WTC11 (cell line): Measurements from ENCODE around the gene SPAG4. TPM values are rescaled to one million over a fixed set of nuclear protein-coding genes. Genes with fewer than 3 reads are reported as not detected.

Source experiments
- ATAC-seq: fragments of 200-7000 bp; cut with Tn5 transposase; 2 replicates; pipeline ENCODE4 v1.10.0; 2021; ENCODE audit warnings: mild to moderate bottlenecking, moderate library complexity
- CTCF ChIA-PET: fragments of 300-600 bp; sonication (Branson Sonifier 250); formaldehyde crosslinking; loops from one replicate; lab custom pipeline; 2021; ENCODE audit warnings: antibody characterized with exemption; lab: Charles Lee
- POLR2A ChIA-PET: fragments of 350-600 bp; sonication (Branson Sonifier 250); formaldehyde crosslinking; loops from one replicate; lab custom pipeline; 2021; ENCODE audit warnings: antibody characterized with exemption; lab: Charles Lee
- DNase-seq: peaks from one replicate; pipeline ENCODE4 v3.0.0; 2021; ENCODE audit warnings: low spot score
- H3K27ac Mint-ChIP-seq: 2 replicates; pipeline ENCODE4 v1.8.0; 2021; ENCODE audit warnings: mixed read lengths
- H3K27me3 Mint-ChIP-seq: 2 replicates; pipeline ENCODE4 v1.8.0; 2021; ENCODE audit warnings: low read depth, mild to moderate bottlenecking, moderate library complexity, mixed read lengths
- H3K36me3 Mint-ChIP-seq: 2 replicates; pipeline ENCODE4 v1.8.0; 2021; ENCODE audit warnings: mixed read lengths
- H3K4me1 Mint-ChIP-seq: 2 replicates; pipeline ENCODE4 v1.8.0; 2022; ENCODE audit warnings: mixed read lengths
- H3K4me3 Mint-ChIP-seq: 2 replicates; pipeline ENCODE4 v1.8.0; 2021; ENCODE audit warnings: mild to moderate bottlenecking, moderate library complexity, mixed read lengths
- H3K9me3 Mint-ChIP-seq: 2 replicates; pipeline ENCODE4 v1.8.0; 2021; ENCODE audit warnings: mixed read lengths
- ATF1 ChIP-seq: sonication (generic); formaldehyde crosslinking; IDR thresholded peaks from 2 replicates; pipeline ENCODE4 v1.8.1; 2023; ENCODE audit warnings: mild to moderate bottlenecking, moderate library complexity, missing genetic modification reagents
- ATF6 ChIP-seq: sonication (generic); formaldehyde crosslinking; IDR thresholded peaks from 2 replicates; pipeline ENCODE4 v1.8.1; 2023; ENCODE audit warnings: mild to moderate bottlenecking, missing genetic modification reagents
- CBFB ChIP-seq: sonication (generic); formaldehyde crosslinking; IDR thresholded peaks from 2 replicates; pipeline ENCODE4 v1.8.1; 2022; ENCODE audit warnings: mild to moderate bottlenecking, low read depth, missing genetic modification reagents
- CTCF ChIP-seq: fragments of 200-600 bp; IDR thresholded peaks from 2 replicates; pipeline ENCODE4 v1.8.0; 2022; ENCODE audit warnings: antibody characterized with exemption
- EMX1 ChIP-seq: fragments of 250-450 bp; sonication (Bioruptor Pico); IDR thresholded peaks from 2 replicates; pipeline ENCODE4 v1.8.0; 2021; ENCODE audit warnings: mild to moderate bottlenecking
- FOXP4 ChIP-seq: sonication (generic); formaldehyde crosslinking; IDR thresholded peaks from 2 replicates; pipeline ENCODE4 v1.8.0; 2022; ENCODE audit warnings: mild to moderate bottlenecking, missing genetic modification reagents
- GABPB1 ChIP-seq: sonication (generic); formaldehyde crosslinking; IDR thresholded peaks from 2 replicates; pipeline ENCODE4 v1.8.1; 2023; ENCODE audit warnings: mild to moderate bottlenecking, missing genetic modification reagents
- JAZF1 ChIP-seq: fragments of 250-450 bp; sonication (Bioruptor Pico); IDR thresholded peaks from 2 replicates; pipeline ENCODE4 v1.9.0; 2021; ENCODE audit warnings: moderate library complexity, mild to moderate bottlenecking, inconsistent platforms
- JUN ChIP-seq: sonication (generic); formaldehyde crosslinking; IDR thresholded peaks from 2 replicates; pipeline ENCODE4 v1.8.0; 2023; ENCODE audit warnings: mild to moderate bottlenecking, missing genetic modification reagents
- KAT7 ChIP-seq: sonication (generic); formaldehyde crosslinking; IDR thresholded peaks from 2 replicates; pipeline ENCODE4 v1.8.1; 2023; ENCODE audit warnings: missing genetic modification reagents, mild to moderate bottlenecking, borderline replicate concordance
- MAX ChIP-seq: sonication (generic); formaldehyde crosslinking; IDR thresholded peaks from 2 replicates; pipeline ENCODE4 v1.8.0; 2022; ENCODE audit warnings: mild to moderate bottlenecking, missing genetic modification reagents
- MYBL2 ChIP-seq: sonication (generic); formaldehyde crosslinking; IDR thresholded peaks from 2 replicates; pipeline ENCODE4 v1.8.1; 2023; ENCODE audit warnings: mild to moderate bottlenecking, moderate library complexity, missing genetic modification reagents
- NFATC4 ChIP-seq: fragments of 250-450 bp; sonication (Bioruptor Pico); IDR thresholded peaks from 2 replicates; pipeline ENCODE4 v1.9.0; 2021; ENCODE audit warnings: mild to moderate bottlenecking
- NR2C2 ChIP-seq: sonication (generic); formaldehyde crosslinking; IDR thresholded peaks from 2 replicates; pipeline ENCODE4 v1.8.0; 2022; ENCODE audit warnings: mild to moderate bottlenecking, missing genetic modification reagents
- PRRX2 ChIP-seq: fragments of 250-450 bp; sonication (Bioruptor Pico); IDR thresholded peaks from 2 replicates; pipeline ENCODE4 v1.8.0; 2021; ENCODE audit warnings: mild to moderate bottlenecking
- RORB ChIP-seq: fragments of 250-450 bp; sonication (Bioruptor Pico); IDR thresholded peaks from 2 replicates; pipeline ENCODE4 v1.9.0; 2021; ENCODE audit warnings: mild to moderate bottlenecking
- SP1 ChIP-seq: sonication (generic); formaldehyde crosslinking; conservative IDR thresholded peaks from 2 replicates; pipeline ENCODE4 v1.8.1; 2022; ENCODE audit warnings: missing genetic modification reagents
- TEAD1 ChIP-seq: sonication (generic); formaldehyde crosslinking; IDR thresholded peaks from 2 replicates; pipeline ENCODE4 v1.8.0; 2022; ENCODE audit warnings: mild to moderate bottlenecking, missing genetic modification reagents
- TEAD4 ChIP-seq: sonication (generic); formaldehyde crosslinking; IDR thresholded peaks from 2 replicates; pipeline ENCODE4 v1.8.0; 2022; ENCODE audit warnings: mild to moderate bottlenecking, missing genetic modification reagents
- TP53 ChIP-seq: sonication (generic); formaldehyde crosslinking; IDR thresholded peaks from 2 replicates; pipeline ENCODE4 v1.8.1; 2023; ENCODE audit warnings: mild to moderate bottlenecking, missing genetic modification reagents
- ZBTB21 ChIP-seq: sonication (generic); formaldehyde crosslinking; IDR thresholded peaks from 2 replicates; pipeline ENCODE4 v1.8.1; 2023; ENCODE audit warnings: mild to moderate bottlenecking, missing genetic modification reagents, borderline replicate concordance
- ZNF263 ChIP-seq: sonication (generic); formaldehyde crosslinking; IDR thresholded peaks from 2 replicates; pipeline ENCODE4 v1.8.1; 2022; ENCODE audit warnings: low read depth, mild to moderate bottlenecking, moderate library complexity, missing genetic modification reagents
- ZNF317 ChIP-seq: sonication (generic); formaldehyde crosslinking; IDR thresholded peaks from 2 replicates; pipeline ENCODE4 v1.8.1; 2023; ENCODE audit warnings: low read depth, mild to moderate bottlenecking, moderate library complexity, missing genetic modification reagents, borderline replicate concordance
- ZNF396 ChIP-seq: fragments of 250-450 bp; sonication (Bioruptor Pico); IDR thresholded peaks from 2 replicates; pipeline ENCODE4 v1.8.0; 2021; ENCODE audit warnings: mild to moderate bottlenecking, moderate library complexity, borderline replicate concordance
- ZNF423 ChIP-seq: fragments of 250-450 bp; sonication (Bioruptor Pico); IDR thresholded peaks from 2 replicates; pipeline ENCODE4 v2.1.2; 2022; ENCODE audit warnings: mild to moderate bottlenecking, moderate library complexity
- ZNF671 ChIP-seq: fragments of 250-450 bp; sonication (Bioruptor Pico); IDR thresholded peaks from 2 replicates; pipeline ENCODE4 v1.8.0; 2021; ENCODE audit warnings: mild to moderate bottlenecking
- total RNA-seq: library from RNA; stranded (reverse); gene quantifications from 3 replicates; pipeline ENCODE4 v1.2.3, GENCODE V29; 2021
- TF ChIP-seq, protein P1 (sequence below): sonication (generic); formaldehyde crosslinking; IDR thresholded peaks from 2 replicates; pipeline ENCODE4 v1.8.0; 2022; ENCODE audit warnings: mild to moderate bottlenecking, missing genetic modification reagents
- TF ChIP-seq, protein P2 (sequence below): sonication (generic); formaldehyde crosslinking; IDR thresholded peaks from 2 replicates; pipeline ENCODE4 v1.8.0; 2023; ENCODE audit warnings: mild to moderate bottlenecking, missing genetic modification reagents

The SPAG4 gene
- total RNA-seq, 1 experiment from 2014 or later: 3.5 TPM

DNA sequence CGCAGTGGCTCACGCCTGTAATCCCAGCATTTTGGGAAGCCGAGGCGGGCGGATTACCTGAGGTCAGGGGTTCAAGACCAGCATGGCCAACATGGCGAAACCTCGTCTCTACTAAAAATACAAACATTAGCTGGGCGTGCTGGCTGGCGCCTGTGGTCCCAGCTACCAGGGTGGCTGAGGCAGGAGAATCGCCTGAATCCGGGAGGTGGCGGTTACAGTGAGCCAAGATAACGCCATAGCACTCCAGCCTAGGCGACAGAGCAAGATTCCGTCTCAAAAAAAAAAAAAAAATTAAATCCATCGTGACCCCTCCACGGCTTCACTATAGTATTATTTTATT, 50.3 kb downstream of the SPAG4 start:
- POLR2A ChIA-PET: interaction anchor here (1.0 kb wide), 1 partner anchor 47 kb away, joined by 4 read pairs; no protein-coding TSS in a partner anchor
- ATAC-seq: no peak
- no peak for DNase-seq
- TF ChIP-seq TEAD1: no peak
- no peak for TF ChIP-seq RORB (CRISPR knock-in tag)
- no peak for TF ChIP-seq TEAD4 (CRISPR knock-in tag)
- TF ChIP-seq MYBL2: no peak
- no peak for TF ChIP-seq MAX (CRISPR knock-in tag)
- TF ChIP-seq ZNF263 (CRISPR knock-in tag): no peak
- no peak for TF ChIP-seq JAZF1 (CRISPR knock-in tag)
- TF ChIP-seq ZNF671: no peak
- no peak for TF ChIP-seq ZNF317 (CRISPR knock-in tag)
- no peak for TF ChIP-seq ZNF423 (CRISPR knock-in tag)
- TF ChIP-seq FOXP4 (CRISPR knock-in tag): no peak
- TF ChIP-seq, protein P1, sequence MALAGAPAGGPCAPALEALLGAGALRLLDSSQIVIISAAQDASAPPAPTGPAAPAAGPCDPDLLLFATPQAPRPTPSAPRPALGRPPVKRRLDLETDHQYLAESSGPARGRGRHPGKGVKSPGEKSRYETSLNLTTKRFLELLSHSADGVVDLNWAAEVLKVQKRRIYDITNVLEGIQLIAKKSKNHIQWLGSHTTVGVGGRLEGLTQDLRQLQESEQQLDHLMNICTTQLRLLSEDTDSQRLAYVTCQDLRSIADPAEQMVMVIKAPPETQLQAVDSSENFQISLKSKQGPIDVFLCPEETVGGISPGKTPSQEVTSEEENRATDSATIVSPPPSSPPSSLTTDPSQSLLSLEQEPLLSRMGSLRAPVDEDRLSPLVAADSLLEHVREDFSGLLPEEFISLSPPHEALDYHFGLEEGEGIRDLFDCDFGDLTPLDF (CRISPR knock-in tag): no peak
- TF ChIP-seq KAT7 (CRISPR knock-in tag): no peak
- no peak for TF ChIP-seq JUN (CRISPR knock-in tag)
- no peak for TF ChIP-seq ATF6 (CRISPR knock-in tag)
- no peak for TF ChIP-seq ATF1
- no peak for TF ChIP-seq NFATC4 (CRISPR knock-in tag)
- no peak for TF ChIP-seq ZNF396
- no peak for TF ChIP-seq NR2C2 (CRISPR knock-in tag)
- TF ChIP-seq ZBTB21 (CRISPR knock-in tag): no peak
- TF ChIP-seq, all 79 proteins: peak for 0
- Mint-ChIP-seq H3K4me3 (no peak overlapping the region), H3K27me3 (no peaks in the 10 kb centered on the region), H3K27ac (no peak overlapping the region), H3K9me3 (no peaks in the 10 kb centered on the region), H3K36me3 (peaks cover 15% of the 10 kb centered on the region), H3K4me1 (peaks cover 28% of the 10 kb centered on the region)
- CTCF ChIA-PET: interaction anchor here (1.1 to 1.7 kb wide), 2 partner anchors 47 to 76 kb away, joined by 3 to 9 read pairs; partner anchors contain the start of gene RBM39

DNA sequence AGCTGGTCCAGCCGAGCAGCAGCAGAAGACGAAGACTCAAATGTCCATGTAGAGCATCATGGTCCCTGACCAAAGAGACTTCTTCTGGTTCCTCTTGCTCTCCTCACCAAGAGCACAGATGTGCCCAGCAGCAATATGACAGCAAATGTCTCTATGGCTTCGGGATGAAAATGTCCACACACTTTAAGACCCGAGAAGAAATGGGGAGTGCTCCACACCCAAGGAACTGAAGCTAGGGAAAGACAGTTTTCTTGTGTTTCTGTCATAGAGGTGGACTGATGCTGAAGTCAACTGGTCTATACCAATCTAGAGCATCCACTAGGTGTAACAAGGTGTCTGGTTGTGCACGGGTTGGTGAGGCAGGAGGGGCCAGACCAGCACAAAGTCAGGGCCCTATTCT, 53.6 kb downstream of the SPAG4 start:
- H3K27me3 Mint-ChIP-seq: no peaks in the 10 kb centered on the region
- ChIA-PET POLR2A (no interaction called here), CTCF (no interaction called here)
- H3K27ac Mint-ChIP-seq: no peak overlapping the region
- ATAC-seq (no peak), DNase-seq (no peak)
- peaks cover 30% of the 10 kb centered on the region for H3K36me3 Mint-ChIP-seq
- H3K4me1 Mint-ChIP-seq: 0 out of 2 replicates have a peak, but pooled peaks cover 3% of the 10 kb centered on the region
- H3K4me3 Mint-ChIP-seq: no peak overlapping the region
- no peak for TF ChIP-seq JAZF1 (CRISPR knock-in tag)
- no peak for TF ChIP-seq SP1 (CRISPR knock-in tag)
- no peak for TF ChIP-seq ZNF396
- TF ChIP-seq, protein P2, sequence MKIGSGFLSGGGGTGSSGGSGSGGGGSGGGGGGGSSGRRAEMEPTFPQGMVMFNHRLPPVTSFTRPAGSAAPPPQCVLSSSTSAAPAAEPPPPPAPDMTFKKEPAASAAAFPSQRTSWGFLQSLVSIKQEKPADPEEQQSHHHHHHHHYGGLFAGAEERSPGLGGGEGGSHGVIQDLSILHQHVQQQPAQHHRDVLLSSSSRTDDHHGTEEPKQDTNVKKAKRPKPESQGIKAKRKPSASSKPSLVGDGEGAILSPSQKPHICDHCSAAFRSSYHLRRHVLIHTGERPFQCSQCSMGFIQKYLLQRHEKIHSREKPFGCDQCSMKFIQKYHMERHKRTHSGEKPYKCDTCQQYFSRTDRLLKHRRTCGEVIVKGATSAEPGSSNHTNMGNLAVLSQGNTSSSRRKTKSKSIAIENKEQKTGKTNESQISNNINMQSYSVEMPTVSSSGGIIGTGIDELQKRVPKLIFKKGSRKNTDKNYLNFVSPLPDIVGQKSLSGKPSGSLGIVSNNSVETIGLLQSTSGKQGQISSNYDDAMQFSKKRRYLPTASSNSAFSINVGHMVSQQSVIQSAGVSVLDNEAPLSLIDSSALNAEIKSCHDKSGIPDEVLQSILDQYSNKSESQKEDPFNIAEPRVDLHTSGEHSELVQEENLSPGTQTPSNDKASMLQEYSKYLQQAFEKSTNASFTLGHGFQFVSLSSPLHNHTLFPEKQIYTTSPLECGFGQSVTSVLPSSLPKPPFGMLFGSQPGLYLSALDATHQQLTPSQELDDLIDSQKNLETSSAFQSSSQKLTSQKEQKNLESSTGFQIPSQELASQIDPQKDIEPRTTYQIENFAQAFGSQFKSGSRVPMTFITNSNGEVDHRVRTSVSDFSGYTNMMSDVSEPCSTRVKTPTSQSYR (CRISPR knock-in tag): no peak
- no peak for TF ChIP-seq PRRX2 (CRISPR knock-in tag)
- no peak for TF ChIP-seq CTCF
- no peak for TF ChIP-seq GABPB1 (CRISPR knock-in tag)
- no peak for TF ChIP-seq NR2C2 (CRISPR knock-in tag)
- TF ChIP-seq ZNF423 (CRISPR knock-in tag): no peak
- TF ChIP-seq TP53 (CRISPR knock-in tag): no peak
- TF ChIP-seq EMX1 (CRISPR knock-in tag): no peak
- no peak for TF ChIP-seq CBFB
- TF ChIP-seq, all 79 proteins: peak for 0
- no peaks in the 10 kb centered on the region for H3K9me3 Mint-ChIP-seq
